Glutamatergic neuron (in vitro differentiated cells): ENCODE measurements around the gene FAM174B. TPM values are rescaled to one million over a fixed set of nuclear protein-coding genes. Genes with fewer than 3 reads are reported as not detected.

ENCODE experiments used
- DNase-seq: peaks from one replicate; pipeline ENCODE4 v3.0.0; 2022
- H3K27ac Mint-ChIP-seq: one replicate; pipeline ENCODE4 v1.8.0; 2020; ENCODE audit warnings: mild to moderate bottlenecking, mixed read lengths, inconsistent platforms; ENCODE audit not compliant: unreplicated experiment
- H3K27me3 Mint-ChIP-seq: one replicate; pipeline ENCODE4 v1.8.0; 2020; ENCODE audit warnings: mild to moderate bottlenecking, moderate library complexity, mixed read lengths, inconsistent platforms; ENCODE audit not compliant: unreplicated experiment
- H3K36me3 Mint-ChIP-seq: one replicate; pipeline ENCODE4 v1.8.0; 2020; ENCODE audit warnings: mild to moderate bottlenecking, mixed read lengths, inconsistent platforms; ENCODE audit not compliant: unreplicated experiment
- H3K4me1 Mint-ChIP-seq: one replicate; pipeline ENCODE4 v1.8.0; 2020; ENCODE audit warnings: mild to moderate bottlenecking, low read depth, mixed read lengths, inconsistent platforms; ENCODE audit not compliant: unreplicated experiment
- H3K4me3 Mint-ChIP-seq: one replicate; pipeline ENCODE4 v1.8.0; 2020; ENCODE audit warnings: mild to moderate bottlenecking, mixed read lengths, inconsistent platforms; ENCODE audit not compliant: unreplicated experiment
- H3K9me3 Mint-ChIP-seq: one replicate; pipeline ENCODE4 v1.8.0; 2020; ENCODE audit warnings: mild to moderate bottlenecking, moderate library complexity, mixed read lengths, inconsistent platforms; ENCODE audit not compliant: unreplicated experiment
- CTCF ChIP-seq: fragments of 200-600 bp; sonication (generic); IDR thresholded peaks from one replicate; pipeline ENCODE4 v1.5.0; 2021; ENCODE audit not compliant: partially characterized antibody, unreplicated experiment
- total RNA-seq: library from RNA; stranded (reverse); fragmentation: NEBNext Ultra II Directional; extraction: Animal tissue kit (Norgen Biotek cat#: 25700); gene quantifications from one replicate; pipeline ENCODE4 v1.2.1, GENCODE V29; 2021; ENCODE audit not compliant: unreplicated experiment

The FAM174B gene
- total RNA-seq, 1 donor from 2014 or later = 8.6 TPM

- peaks cover 6% of the 10 kb centered on the region for H3K36me3 Mint-ChIP-seq
- peak; percentile 56 for DNase-seq
- peaks cover 16% of the 10 kb centered on the region for H3K9me3 Mint-ChIP-seq
- TF ChIP-seq CTCF = no peak
- peaks cover 13% of the 10 kb centered on the region for H3K27me3 Mint-ChIP-seq
- peak overlapping the region; percentile 50 for H3K4me3 Mint-ChIP-seq
- peak overlapping the region; percentile 35 for H3K27ac Mint-ChIP-seq
- peaks cover 26% of the 10 kb centered on the region for H3K4me1 Mint-ChIP-seq
These were observed 1.6 kb downstream of the FAM174B start for GRCh38 chr15:92653836-92654539.

- Mint-ChIP-seq H3K9me3 (peaks cover 16% of the 10 kb centered on the region), H3K4me1 (peaks cover 27% of the 10 kb centered on the region), H3K27me3 (peaks cover 13% of the 10 kb centered on the region), H3K36me3 (peaks cover 6% of the 10 kb centered on the region), H3K4me3 (peak overlapping the region; percentile 50), H3K27ac (no peak overlapping the region)
- no peak for TF ChIP-seq CTCF
- DNase-seq = no peak
These were observed 2.2 kb downstream of the FAM174B start for GRCh38 chr15:92653366-92653765.

- Mint-ChIP-seq H3K4me3 (peak overlapping the region; percentile 6), H3K27ac (no peak overlapping the region), H3K9me3 (peaks cover 16% of the 10 kb centered on the region), H3K4me1 (peaks cover 27% of the 10 kb centered on the region), H3K27me3 (peaks cover 13% of the 10 kb centered on the region), H3K36me3 (peaks cover 6% of the 10 kb centered on the region)
- no peak for TF ChIP-seq CTCF
- no peak for DNase-seq
These were observed 3.0 kb downstream of the FAM174B start for GRCh38 chr15:92652576-92652966.

GRCh38 chr15:92651877-92652575, 3.5 kb downstream of the FAM174B start:
- H3K27ac Mint-ChIP-seq = no peak overlapping the region

More at GRCh38 chr15:92651877-92652575, 3.5 kb downstream of the FAM174B start:
- DNase-seq = no peak
- H3K9me3 Mint-ChIP-seq = peaks cover 16% of the 10 kb centered on the region
- peaks cover 6% of the 10 kb centered on the region for H3K36me3 Mint-ChIP-seq
- H3K4me3 Mint-ChIP-seq = peak overlapping the region; percentile 6
- H3K4me1 Mint-ChIP-seq = peaks cover 27% of the 10 kb centered on the region
- no peak for TF ChIP-seq CTCF
- peaks cover 13% of the 10 kb centered on the region for H3K27me3 Mint-ChIP-seq
